NCI-H345 treated with DMSO at 0.1 percent for 48 hours (cell line): ENCODE measurements around the gene ATP5IF1.

Source experiments
- DNase-seq: peaks from one replicate; lab custom pipeline; 2025; ENCODE audit not compliant: unreplicated experiment; lab: John Stamatoyannopoulos, UW

The ATP5IF1 gene

DNA sequence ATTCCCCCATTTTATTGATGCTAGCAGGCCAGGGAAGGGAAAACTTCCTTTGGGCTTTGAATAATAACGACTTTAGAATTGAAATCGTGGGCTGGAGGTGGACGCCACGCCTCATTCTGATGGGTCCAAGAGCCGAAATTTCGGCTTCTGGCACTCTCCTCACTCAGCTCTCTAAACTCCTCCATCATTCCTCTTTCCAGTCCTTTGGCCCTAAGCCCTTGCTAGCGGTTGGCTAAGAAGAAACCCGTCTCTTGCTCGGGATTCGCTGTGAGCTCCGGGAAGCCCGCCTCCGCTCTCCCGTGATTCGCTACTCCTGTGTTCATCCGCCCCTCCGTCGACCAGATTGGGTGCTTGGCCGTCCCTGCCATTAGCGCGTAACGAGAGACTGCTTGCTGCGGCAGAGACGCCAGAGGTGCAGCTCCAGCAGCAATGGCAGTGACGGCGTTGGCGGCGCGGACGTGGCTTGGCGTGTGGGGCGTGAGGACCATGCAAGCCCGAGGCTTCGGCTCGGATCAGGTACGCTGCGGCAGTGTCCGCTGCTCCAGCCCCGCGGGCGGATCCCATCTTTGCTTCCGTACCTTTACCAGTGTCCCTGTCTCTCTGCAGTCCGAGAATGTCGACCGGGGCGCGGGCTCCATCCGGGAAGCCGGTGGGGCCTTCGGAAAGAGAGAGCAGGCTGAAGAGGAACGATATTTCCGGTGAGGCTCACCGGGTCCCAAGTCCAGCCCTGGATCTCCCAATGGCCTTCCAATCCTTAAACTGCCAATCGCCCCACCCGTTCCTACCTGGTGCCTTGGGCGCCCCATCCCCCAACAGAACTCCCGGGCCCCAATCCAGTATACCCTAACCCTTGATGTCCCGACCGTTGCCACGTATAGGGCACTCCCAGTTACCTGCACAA lies at the start of gene ATP5IF1:
Gene ATP5IF1, plus strand, starts transcription at position 370 of the 901 bp plus-strand sequence. Its CDS starts 60 bp downstream, at position 430.
- peak; percentile 95 for DNase-seq

GRCh38 chr1:28190337-28190979 lies 45.5 kb upstream of the ATP5IF1 start:
- no peak for DNase-seq

- no peak for DNase-seq
Measured at GRCh38 chr1:28190996-28191645, 44.8 kb upstream of the ATP5IF1 start.

GRCh38 chr1:28193701-28194161 lies 42.2 kb upstream of the ATP5IF1 start:
- DNase-seq = no peak

DNA sequence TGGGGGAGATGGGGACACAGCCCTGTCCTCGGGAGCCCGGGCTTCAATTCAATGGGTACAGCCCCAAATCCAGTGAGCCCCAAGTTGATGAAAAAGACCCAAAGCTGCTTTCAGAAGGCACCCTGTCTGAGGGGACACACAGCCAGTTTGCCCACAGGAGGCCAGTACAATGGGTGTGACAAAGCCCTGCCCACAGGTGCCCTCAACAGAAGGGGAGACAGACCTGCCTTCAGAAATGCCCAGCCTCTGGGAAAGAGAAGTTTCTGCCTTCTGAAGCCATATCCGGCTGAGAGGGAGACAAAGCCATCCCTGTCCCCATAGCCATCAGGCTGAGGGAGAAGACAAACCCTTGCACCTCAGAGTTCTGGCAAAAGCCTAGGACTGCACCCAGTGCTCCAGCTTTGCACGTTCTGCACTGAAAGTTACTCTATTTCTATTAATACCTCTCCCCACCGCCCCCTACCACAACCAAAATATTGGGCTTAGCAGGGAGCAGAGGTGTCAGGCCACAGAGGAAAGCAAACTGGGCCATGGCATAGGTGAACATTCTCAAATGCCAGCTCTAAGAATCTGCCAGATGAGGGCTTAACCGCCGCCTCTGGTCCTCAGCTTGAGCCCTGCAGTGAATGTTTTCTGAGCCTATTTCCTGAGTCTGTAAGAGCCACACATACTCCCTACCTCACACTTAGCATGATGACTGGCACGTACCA lies 41.4 kb upstream of the ATP5IF1 start:
- no peak for DNase-seq

DNA sequence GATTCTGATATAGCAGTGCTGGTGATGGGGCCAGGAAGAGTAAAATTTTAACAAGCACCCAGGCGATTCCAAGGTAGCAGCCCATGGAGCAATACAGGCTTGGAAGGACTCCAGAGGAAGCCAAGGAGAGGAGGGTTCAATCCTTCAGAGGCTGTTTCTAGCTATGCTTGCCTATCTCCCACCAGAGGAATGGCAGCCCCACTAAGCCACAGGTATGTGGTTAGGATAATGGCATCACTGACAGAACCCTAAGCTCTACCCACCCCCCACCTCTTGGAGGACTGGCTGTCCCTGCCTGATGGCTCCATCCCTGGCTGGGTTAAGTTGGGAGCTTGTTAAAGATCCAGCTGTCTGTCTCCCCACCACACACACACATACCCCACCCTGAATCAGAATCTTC lies 40.1 kb upstream of the ATP5IF1 start:
- no peak for DNase-seq

- DNase-seq = no peak
Measured at GRCh38 chr1:28196330-28196729, 39.6 kb upstream of the ATP5IF1 start.

DNA sequence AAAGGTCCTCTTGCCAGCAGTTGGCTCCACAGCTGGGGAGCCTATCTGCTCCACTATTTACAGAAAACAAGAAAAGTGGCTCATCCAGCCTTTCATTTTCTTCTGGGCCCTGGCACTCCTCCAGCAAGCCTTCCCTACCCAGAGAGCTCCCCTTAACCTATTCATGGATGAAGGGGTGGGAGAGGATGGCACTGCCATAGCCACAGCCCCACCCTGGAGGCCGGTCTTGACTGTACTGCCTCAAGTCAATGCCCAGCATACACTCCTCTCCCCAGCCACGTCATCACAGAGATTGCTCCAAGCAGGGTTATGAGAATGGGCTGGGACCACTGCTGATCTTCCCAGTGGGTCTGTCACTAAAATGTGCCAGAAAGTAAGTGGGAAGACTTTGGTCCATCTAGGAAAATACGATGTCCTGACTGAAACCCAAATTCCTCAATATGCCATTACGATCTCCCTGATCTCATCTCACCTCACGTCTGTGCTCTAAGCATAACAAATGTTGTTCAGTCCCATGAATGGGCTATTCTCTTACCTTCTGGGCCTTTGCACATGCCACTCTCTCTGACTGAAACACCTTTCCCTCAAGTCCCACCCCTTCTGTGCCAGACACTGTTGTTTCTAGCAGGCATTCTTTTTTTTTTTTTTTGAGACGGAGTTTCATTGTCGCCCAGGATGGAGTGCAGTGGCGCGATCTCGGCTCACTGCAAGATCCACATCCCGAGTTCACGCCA lies 38.1 kb upstream of the ATP5IF1 start:
- no peak for DNase-seq

DNA sequence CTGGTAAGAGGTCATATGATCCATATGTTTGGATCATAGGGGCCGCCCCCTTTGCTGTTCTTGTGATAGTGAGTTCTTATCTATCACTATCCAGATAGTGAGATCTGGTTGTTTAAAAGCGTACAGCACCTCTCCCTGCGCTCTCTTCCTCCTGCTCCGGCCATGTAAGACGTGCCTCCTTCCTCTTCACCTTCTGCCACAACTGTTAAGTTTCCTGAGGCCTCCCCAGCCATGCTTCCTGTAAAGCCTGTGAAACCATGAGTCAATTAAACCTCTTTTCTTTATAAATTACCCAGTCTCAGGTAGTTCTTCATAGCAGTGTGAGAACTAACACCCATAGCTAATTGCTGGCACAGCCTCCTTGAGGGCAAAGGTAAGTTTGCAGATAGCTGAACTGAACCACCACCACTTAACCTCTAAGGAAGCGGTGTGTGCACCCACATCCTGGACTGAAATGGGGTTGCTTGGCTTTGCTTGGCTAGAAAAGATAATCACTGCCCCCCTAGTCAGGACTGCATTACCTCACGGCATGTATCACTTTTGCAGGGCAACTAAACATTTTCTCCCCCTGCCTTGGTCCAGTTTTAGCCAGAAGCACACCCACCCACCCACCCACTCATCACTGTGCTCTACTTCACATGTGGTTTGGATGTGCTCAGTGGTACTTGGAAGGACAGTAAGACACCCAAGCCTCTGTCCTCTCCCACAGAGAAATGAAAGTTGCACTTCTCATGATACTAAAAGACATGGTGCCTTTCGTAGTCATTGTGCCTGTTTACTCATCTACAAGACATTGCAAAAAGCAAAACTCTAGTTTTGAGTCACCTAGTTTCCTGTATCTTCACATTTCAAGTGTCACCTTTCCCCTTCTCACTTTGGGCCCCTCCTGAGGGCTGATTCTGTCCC lies 36.3 kb upstream of the ATP5IF1 start:
- DNase-seq = no peak

GRCh38 chr1:28200234-28200873 lies 35.6 kb upstream of the ATP5IF1 start:
- DNase-seq = no peak

GRCh38 chr1:28205243-28205642 lies 30.7 kb upstream of the ATP5IF1 start:
- no peak for DNase-seq

DNA sequence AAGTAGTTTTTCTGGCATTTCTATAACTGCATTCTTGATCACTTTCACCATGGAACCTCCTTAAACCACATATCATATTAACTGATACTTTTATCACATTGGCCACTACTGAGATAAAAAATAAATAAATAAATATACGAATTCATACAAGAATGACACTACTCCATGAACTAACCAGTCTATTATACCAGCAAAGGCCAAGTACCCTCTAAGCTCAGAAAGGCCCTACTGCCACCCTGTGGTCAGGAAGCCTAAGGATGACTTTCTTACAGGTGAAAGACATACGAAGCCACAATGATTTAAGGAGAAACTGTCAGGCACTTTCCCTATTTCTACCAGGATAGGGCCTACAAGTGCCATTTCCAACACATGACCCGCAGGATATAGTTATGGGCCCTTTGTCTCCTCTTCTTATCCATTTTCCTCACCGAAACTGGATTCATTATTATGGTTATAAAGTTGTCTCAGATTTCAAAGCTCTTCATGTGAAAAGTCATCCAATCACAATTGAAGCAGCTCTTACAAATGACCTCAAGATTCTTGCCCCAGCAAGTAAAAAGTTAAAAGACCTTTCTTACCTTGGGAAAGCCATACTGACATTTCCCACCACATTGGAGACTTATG lies 27.0 kb upstream of the ATP5IF1 start:
- no peak for DNase-seq

GRCh38 chr1:28209700-28210099 lies 26.2 kb upstream of the ATP5IF1 start:
- DNase-seq = no peak

DNA sequence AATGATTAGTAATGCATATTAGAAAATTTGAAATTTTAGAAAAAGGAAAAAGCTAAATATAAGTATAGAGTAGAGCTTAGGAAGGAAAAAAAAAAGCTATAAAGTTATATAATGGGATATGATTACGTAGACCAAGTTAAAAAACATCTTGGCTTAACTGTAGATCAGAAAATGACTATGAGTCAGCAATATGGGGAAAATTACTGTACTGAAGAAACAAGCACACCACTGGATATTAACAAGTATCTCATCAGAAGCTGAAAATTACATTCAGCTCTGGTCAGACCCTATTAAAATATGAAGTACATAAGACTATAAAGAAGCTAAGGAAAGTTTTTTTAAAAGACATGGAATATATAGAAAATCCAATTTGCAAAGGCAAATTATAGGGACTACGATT lies 22.6 kb upstream of the ATP5IF1 start:
- no peak for DNase-seq

DNA sequence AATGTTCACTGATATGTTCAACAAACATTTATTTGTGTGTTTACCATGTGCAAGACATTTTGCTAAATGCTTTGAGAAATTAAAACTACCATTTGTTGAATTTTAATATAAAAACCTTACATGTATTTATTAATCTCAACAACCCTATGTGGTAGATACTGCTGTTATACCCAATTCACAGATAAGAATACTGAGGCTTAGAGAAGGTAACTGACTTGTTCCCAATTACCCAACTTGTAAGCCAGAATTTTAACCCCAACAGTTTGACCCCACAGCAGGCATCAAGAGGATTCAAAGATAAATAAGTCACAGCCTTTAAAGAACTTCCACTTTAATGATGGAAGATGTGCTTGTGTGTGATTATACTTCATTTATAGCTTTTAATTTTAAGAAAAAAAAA lies 6.8 kb upstream of the ATP5IF1 start:
- DNase-seq = no peak

DNA sequence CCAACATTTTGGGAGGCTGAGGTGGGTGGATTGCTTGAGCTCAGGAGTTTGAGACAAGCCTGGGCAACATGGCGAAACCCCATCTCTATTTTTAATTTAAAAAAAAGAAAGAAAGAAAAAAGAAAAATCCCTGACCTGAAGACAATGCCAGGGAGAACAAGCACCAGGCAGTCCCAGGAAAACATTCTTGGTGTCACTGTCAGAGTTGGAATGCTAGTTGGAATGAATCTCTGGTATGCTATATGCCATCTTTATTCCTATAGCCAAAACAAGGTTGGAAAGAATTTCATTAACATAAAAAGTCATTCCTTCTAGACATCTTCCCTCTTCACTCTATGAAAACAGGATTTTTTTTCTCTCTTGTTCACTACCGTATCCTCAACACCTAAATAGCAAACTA lies 5.9 kb upstream of the ATP5IF1 start:
- DNase-seq = no peak

DNA sequence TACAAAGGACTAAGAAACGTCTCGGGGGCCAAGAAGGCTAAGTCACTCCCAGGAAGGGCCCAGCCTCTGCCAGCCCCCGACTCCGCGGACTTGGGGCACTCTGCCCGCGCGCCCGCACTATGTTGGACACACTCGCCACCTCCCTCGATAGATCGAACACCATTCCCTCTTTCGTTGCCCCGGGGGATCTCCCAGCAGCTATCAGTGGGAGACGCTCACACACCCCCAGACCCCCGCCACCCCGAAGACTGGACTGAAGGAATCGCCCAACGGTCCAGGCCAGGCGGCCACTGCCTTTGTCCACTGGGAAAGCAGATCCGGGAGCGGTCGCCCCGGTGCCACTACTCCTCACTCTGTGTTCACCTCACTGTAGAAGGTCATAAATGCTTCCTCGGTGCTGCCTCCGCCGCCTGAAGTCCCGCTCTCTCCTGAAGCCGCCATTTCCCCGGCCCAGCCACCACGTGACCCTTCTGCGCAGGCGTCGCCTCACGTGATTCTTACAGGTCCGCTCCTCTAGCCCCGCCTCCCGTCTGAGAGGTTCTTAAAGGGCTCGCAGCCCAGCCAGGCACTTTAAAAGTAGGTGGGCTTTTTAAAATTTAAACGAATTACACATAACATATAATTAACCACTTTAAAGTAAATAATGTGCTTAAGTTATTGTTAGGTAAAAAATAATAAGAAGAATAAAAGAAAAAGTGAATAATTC lies 3.2 kb upstream of the ATP5IF1 start, which contains the start of gene DNAJC8:
Gene DNAJC8, minus strand, starts transcription at position 472 of the 706 bp plus-strand sequence. Its CDS starts 31 bp downstream, at position 441.
- peak; percentile 87 for DNase-seq

- DNase-seq = no peak
Measured at GRCh38 chr1:28233264-28233606, 2.7 kb upstream of the ATP5IF1 start.
